ENCODE results near the gene PARP9.

GRCh38 chr3:122484985-122485384, 79.1 kb downstream of the PARP9 start:
- no peak for TF ChIP-seq CTCF (IDR thresholded peaks at IDR 0.05)
- no peak for TF ChIP-seq POLR2A (IDR thresholded peaks at IDR 0.05)

All from body of pancreas (tissue), 4 donors.